Measurements from ENCODE around the gene RALY. TPM values are rescaled to one million over a fixed set of nuclear protein-coding genes. Genes with fewer than 3 reads are reported as not detected.

The RALY gene
- total RNA-seq, 1 experiment from 2014 or later = 119 TPM

DNA sequence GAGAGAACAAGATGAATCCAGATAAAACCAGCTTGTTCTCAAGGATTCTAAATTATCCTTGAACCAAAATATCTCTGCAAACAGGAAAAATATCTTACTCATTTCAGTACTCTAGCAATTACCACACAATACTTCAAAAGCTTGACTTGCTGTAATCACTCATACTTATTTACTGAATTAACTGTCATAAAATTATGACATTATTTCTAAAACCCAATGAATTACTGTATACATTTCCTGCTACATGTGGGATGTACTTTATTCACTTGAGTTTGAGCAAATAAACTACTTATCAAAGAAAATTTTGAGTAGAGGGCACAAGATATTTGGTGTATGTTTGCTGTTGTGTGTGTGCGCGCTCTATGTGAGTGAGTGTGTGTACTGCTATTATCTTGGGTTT, 108.6 kb downstream of the RALY start:
- TSS peak; percentile 3 for BruUV-seq (replicated peaks)

More for the DNA sequence above, 108.6 kb downstream of the RALY start:
- H3K27me3 ChIP-seq (ENCODE audit: insufficient read depth, low read length) = no peaks in the 10 kb centered on the region
- H3K79me2 ChIP-seq (ENCODE audit: insufficient read depth, low read length) = peaks cover 100% of the 10 kb centered on the region
- intact Hi-C loops (cut with micrococcal nuclease) = no loop called here
- H3K36me3 ChIP-seq (ENCODE audit: control insufficient read depth in 1 of 2, insufficient read depth in 2 of 2, low read length in 2 of 2) = peaks cover 54 to 58% of the 10 kb centered on the region in 2 experiments
- H4K20me1 ChIP-seq (ENCODE audit: insufficient read depth) = peaks cover 31% of the 10 kb centered on the region; the same call in 1 of the 2 replicates
- DNase-seq (ENCODE audit: low read depth, low spot score) = no peak
- no peak overlapping the region for H3K4me2 ChIP-seq (ENCODE audit: low read length)
- H3K4me1 ChIP-seq (ENCODE audit: control insufficient read depth in 1 of 2, insufficient read depth in 2 of 2, low read length in 2 of 2) = no peaks in the 10 kb centered on the region
- ChIA-PET POLR2A (interaction anchor here (1.2 kb wide), 1 partner anchor 10 kb away, joined by 4 read pairs; the partner anchor contains the start of gene EIF2S2), RAD21 (ENCODE audit: low non-redundant PET in 1 of 2, low total read pairs in 2 of 2, uncharacterized antibody in 2 of 2, unreplicated experiment in 2 of 2) (no interaction called here), CTCF (no interaction called here)
- no peak for TF ChIP-seq SIN3A (IDR thresholded peaks at IDR 0.05; ENCODE audit: low read depth)
- TF ChIP-seq, protein P1, sequence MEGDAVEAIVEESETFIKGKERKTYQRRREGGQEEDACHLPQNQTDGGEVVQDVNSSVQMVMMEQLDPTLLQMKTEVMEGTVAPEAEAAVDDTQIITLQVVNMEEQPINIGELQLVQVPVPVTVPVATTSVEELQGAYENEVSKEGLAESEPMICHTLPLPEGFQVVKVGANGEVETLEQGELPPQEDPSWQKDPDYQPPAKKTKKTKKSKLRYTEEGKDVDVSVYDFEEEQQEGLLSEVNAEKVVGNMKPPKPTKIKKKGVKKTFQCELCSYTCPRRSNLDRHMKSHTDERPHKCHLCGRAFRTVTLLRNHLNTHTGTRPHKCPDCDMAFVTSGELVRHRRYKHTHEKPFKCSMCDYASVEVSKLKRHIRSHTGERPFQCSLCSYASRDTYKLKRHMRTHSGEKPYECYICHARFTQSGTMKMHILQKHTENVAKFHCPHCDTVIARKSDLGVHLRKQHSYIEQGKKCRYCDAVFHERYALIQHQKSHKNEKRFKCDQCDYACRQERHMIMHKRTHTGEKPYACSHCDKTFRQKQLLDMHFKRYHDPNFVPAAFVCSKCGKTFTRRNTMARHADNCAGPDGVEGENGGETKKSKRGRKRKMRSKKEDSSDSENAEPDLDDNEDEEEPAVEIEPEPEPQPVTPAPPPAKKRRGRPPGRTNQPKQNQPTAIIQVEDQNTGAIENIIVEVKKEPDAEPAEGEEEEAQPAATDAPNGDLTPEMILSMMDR (IDR thresholded peaks at IDR 0.05 in 2 of 3, conservative IDR thresholded peaks at IDR 0.05 in 1 of 3; ENCODE audit: borderline replicate concordance in 1 of 3, insufficient read depth in 1 of 3, low read depth in 2 of 3, low read length in 2 of 3) = no peak
- no peak for TF ChIP-seq ZNF274 (IDR thresholded peaks at IDR 0.05; ENCODE audit: low read depth, low read length)
- no peak for TF ChIP-seq YY1 (IDR thresholded peaks at IDR 0.05; ENCODE audit: extremely low read depth, insufficient replicate concordance, low read depth, low read length)
- TF ChIP-seq JUND (IDR thresholded peaks at IDR 0.05) = no peak
- no peak for TF ChIP-seq EZH2phosphoT487 (IDR thresholded peaks at IDR 0.05; ENCODE audit: borderline replicate concordance)
- TF ChIP-seq ELF1 (IDR thresholded peaks at IDR 0.05; ENCODE audit: borderline replicate concordance, low read depth) = no peak
- TF ChIP-seq, protein P2, sequence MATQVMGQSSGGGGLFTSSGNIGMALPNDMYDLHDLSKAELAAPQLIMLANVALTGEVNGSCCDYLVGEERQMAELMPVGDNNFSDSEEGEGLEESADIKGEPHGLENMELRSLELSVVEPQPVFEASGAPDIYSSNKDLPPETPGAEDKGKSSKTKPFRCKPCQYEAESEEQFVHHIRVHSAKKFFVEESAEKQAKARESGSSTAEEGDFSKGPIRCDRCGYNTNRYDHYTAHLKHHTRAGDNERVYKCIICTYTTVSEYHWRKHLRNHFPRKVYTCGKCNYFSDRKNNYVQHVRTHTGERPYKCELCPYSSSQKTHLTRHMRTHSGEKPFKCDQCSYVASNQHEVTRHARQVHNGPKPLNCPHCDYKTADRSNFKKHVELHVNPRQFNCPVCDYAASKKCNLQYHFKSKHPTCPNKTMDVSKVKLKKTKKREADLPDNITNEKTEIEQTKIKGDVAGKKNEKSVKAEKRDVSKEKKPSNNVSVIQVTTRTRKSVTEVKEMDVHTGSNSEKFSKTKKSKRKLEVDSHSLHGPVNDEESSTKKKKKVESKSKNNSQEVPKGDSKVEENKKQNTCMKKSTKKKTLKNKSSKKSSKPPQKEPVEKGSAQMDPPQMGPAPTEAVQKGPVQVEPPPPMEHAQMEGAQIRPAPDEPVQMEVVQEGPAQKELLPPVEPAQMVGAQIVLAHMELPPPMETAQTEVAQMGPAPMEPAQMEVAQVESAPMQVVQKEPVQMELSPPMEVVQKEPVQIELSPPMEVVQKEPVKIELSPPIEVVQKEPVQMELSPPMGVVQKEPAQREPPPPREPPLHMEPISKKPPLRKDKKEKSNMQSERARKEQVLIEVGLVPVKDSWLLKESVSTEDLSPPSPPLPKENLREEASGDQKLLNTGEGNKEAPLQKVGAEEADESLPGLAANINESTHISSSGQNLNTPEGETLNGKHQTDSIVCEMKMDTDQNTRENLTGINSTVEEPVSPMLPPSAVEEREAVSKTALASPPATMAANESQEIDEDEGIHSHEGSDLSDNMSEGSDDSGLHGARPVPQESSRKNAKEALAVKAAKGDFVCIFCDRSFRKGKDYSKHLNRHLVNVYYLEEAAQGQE (IDR thresholded peaks at IDR 0.05; ENCODE audit: low read depth) = no peak
- no peak for TF ChIP-seq TCF7L2 (IDR thresholded peaks at IDR 0.05; ENCODE audit: borderline replicate concordance, extremely low read depth, insufficient read depth, insufficient read length)
- TF ChIP-seq RAD21 (IDR thresholded peaks at IDR 0.05; ENCODE audit: low read depth) = no peak
- no peak for TF ChIP-seq EGR1 (IDR thresholded peaks at IDR 0.05; ENCODE audit: low read depth)
- TF ChIP-seq, protein P3, sequence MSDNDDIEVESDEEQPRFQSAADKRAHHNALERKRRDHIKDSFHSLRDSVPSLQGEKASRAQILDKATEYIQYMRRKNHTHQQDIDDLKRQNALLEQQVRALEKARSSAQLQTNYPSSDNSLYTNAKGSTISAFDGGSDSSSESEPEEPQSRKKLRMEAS (IDR thresholded peaks at IDR 0.05) = no peak
- no peak for TF ChIP-seq FOSL1 (IDR thresholded peaks at IDR 0.05; ENCODE audit: low read depth)
- no peak for TF ChIP-seq POLR2A (IDR thresholded peaks at IDR 0.05; ENCODE audit: borderline replicate concordance, extremely low read depth, insufficient read depth, insufficient read length)
- no peak for TF ChIP-seq EZH2 (IDR thresholded peaks at IDR 0.05)
- TF ChIP-seq SRF (IDR thresholded peaks at IDR 0.05; ENCODE audit: low read depth) = no peak
- no peak for TF ChIP-seq CBX3 (IDR thresholded peaks at IDR 0.05; ENCODE audit: low read depth)
- TF ChIP-seq, protein P4, sequence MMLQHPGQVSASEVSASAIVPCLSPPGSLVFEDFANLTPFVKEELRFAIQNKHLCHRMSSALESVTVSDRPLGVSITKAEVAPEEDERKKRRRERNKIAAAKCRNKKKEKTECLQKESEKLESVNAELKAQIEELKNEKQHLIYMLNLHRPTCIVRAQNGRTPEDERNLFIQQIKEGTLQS (IDR thresholded peaks at IDR 0.05) = no peak
- TF ChIP-seq, protein P5, sequence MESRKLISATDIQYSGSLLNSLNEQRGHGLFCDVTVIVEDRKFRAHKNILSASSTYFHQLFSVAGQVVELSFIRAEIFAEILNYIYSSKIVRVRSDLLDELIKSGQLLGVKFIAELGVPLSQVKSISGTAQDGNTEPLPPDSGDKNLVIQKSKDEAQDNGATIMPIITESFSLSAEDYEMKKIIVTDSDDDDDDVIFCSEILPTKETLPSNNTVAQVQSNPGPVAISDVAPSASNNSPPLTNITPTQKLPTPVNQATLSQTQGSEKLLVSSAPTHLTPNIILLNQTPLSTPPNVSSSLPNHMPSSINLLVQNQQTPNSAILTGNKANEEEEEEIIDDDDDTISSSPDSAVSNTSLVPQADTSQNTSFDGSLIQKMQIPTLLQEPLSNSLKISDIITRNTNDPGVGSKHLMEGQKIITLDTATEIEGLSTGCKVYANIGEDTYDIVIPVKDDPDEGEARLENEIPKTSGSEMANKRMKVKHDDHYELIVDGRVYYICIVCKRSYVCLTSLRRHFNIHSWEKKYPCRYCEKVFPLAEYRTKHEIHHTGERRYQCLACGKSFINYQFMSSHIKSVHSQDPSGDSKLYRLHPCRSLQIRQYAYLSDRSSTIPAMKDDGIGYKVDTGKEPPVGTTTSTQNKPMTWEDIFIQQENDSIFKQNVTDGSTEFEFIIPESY (IDR thresholded peaks at IDR 0.05; ENCODE audit: extremely low read depth, insufficient replicate concordance, low read length) = no peak
- TF ChIP-seq ZFX (IDR thresholded peaks at IDR 0.05) = no peak
- no peak overlapping the region for H3K4me3 ChIP-seq (replicated peaks in 1 of 2; ENCODE audit: low read depth in 1 of 2, low read length in 2 of 2)
- H3K9ac ChIP-seq (ENCODE audit: low read length) = no peak overlapping the region
- H3K9me3 ChIP-seq (ENCODE audit: control insufficient read depth in 1 of 2, insufficient read depth in 1 of 2, low read depth in 1 of 2, low read length in 2 of 2) = no peaks in the 10 kb centered on the region
- no peak overlapping the region for H2AFZ ChIP-seq (ENCODE audit: low read depth, low read length, poor library complexity, severe bottlenecking)
- ATAC-seq = no peak
- H3K9me2 ChIP-seq (ENCODE audit: insufficient read depth) = no peaks in the 10 kb centered on the region
- H3K27ac ChIP-seq (ENCODE audit: low read depth, low read length) = no peak overlapping the region

All from HCT116 (cell line).